B cell (primary cell): ENCODE data around the gene NOL11. TPM values are rescaled to one million over a fixed set of nuclear protein-coding genes. Genes with fewer than 3 reads are reported as not detected.

ENCODE experiments used
- ATAC-seq: fragments of 200-7000 bp; cut with Tn5 transposase; one replicate; pipeline ENCODE4 v1.10.0; 2021; ENCODE audit warnings: low read depth, mild to moderate bottlenecking, moderate number of reproducible peaks, moderate library complexity
- CTCF ChIA-PET: fragments of 350-600 bp; sonication (Branson Sonifier 250); formaldehyde crosslinking; loops from one replicate; lab custom pipeline; 2021; ENCODE audit warnings: antibody characterized with exemption, inconsistent platforms; lab: Charles Lee
- POLR2A ChIA-PET: fragments of 350-600 bp; sonication (Branson Sonifier 250); formaldehyde crosslinking; loops from one replicate; lab custom pipeline; 2021; ENCODE audit warnings: antibody characterized with exemption; lab: Charles Lee
- DNase-seq: peaks from one replicate; pipeline ENCODE4 v3.0.0; 2013
- H2AFZ ChIP-seq: 2 replicates; pipeline ENCODE4 v1.6.1; 2012; ENCODE audit warnings: mild to moderate bottlenecking, low read depth, low read length; ENCODE audit not compliant: insufficient read depth, poor library complexity, severe bottlenecking
- H3K27ac ChIP-seq, 2 donors: 1 replicate in 1 of 2; 2 replicates in 1 of 2; pipeline ENCODE4 v1.5.1; 2012 to 2013; ENCODE audit warnings: low read length in 2 of 2, mild to moderate bottlenecking in 2 of 2, moderate library complexity in 1 of 2
- H3K27me3 ChIP-seq, 4 experiments: fragments of 200-600 bp in 1 of 4; sonication (generic) in 1 of 4; replicated peaks in 1 of 4; 1 replicate in 2 of 4; 2 replicates in 2 of 4; pipeline versions ENCODE4 v1.6.1 to v1.7.0; 2013 to 2016; ENCODE audit warnings: low read length in 3 of 4, mild to moderate bottlenecking in 2 of 4, mixed read lengths in 1 of 4, moderate library complexity in 1 of 4; ENCODE audit not compliant: insufficient read depth in 4 of 4, control insufficient read depth in 3 of 4; ENCODE audit errors: control extremely low read depth in 1 of 4
- H3K36me3 ChIP-seq, 2 experiments: replicated peaks in 1 of 2; 1 replicate in 1 of 2; 2 replicates in 1 of 2; pipeline versions ENCODE4 v1.6.1 to v1.7.1; 2013; ENCODE audit warnings: low read length in 1 of 2; ENCODE audit not compliant: insufficient read depth in 2 of 2, control insufficient read depth in 1 of 2; ENCODE audit errors: control extremely low read depth in 1 of 2, extremely low read depth in 1 of 2
- H3K4me1 ChIP-seq, 2 donors: fragments of 200-600 bp in 1 of 2; sonication (generic) in 1 of 2; 1 replicate in 1 of 2; 2 replicates in 1 of 2; pipeline versions ENCODE4 v1.5.1 to v1.6.1; 2013 to 2017; ENCODE audit warnings: low read length in 2 of 2; ENCODE audit not compliant: control insufficient read depth in 2 of 2, insufficient read depth in 2 of 2
- H3K4me2 ChIP-seq: replicated peaks from 2 replicates; pipeline ENCODE3; 2012; ENCODE audit warnings: mild to moderate bottlenecking, low read depth, low read length; ENCODE audit not compliant: poor library complexity, severe bottlenecking
- H3K4me3 ChIP-seq, 5 experiments: fragments of 200-600 bp in 1 of 5; sonication (generic) in 1 of 5; 1 replicate in 3 of 5; 2 replicates in 2 of 5; pipeline versions ENCODE4 v1.5.1 to v1.7.0; 2011 to 2016; ENCODE audit warnings: low read length in 4 of 5, mild to moderate bottlenecking in 4 of 5, low read depth in 2 of 5, control low read depth in 1 of 5, moderate library complexity in 1 of 5; ENCODE audit not compliant: insufficient read depth in 1 of 5; ENCODE audit errors: control extremely low read depth in 1 of 5, extremely low read depth in 1 of 5
- H3K79me2 ChIP-seq: fragments of 200-600 bp; sonication (generic); one replicate; pipeline ENCODE4 v1.6.0; 2016; ENCODE audit warnings: low read length; ENCODE audit not compliant: control insufficient read depth, insufficient read depth
- H3K9ac ChIP-seq: fragments of 200-600 bp; sonication (generic); 2 replicates; pipeline ENCODE4 v1.6.1; 2017; ENCODE audit warnings: mild to moderate bottlenecking, low read length, moderate library complexity
- H3K9me3 ChIP-seq, 3 donors: one replicate each; pipeline versions ENCODE4 v1.6.1 to v1.7.1; 2013; ENCODE audit warnings: low read length in 2 of 3; ENCODE audit not compliant: control insufficient read depth in 2 of 3, insufficient read depth in 1 of 3; ENCODE audit errors: control extremely low read depth in 1 of 3
- H4K20me1 ChIP-seq: 2 replicates; pipeline ENCODE4 v1.6.0; 2012; ENCODE audit warnings: mild to moderate bottlenecking, low read length; ENCODE audit not compliant: insufficient read depth, control insufficient read depth, poor library complexity, severe bottlenecking
- H3K27ac Mint-ChIP-seq: one replicate; pipeline ENCODE4 v1.8.0; 2021; ENCODE audit warnings: mixed read lengths
- H3K27me3 Mint-ChIP-seq: one replicate; pipeline ENCODE4 v1.8.0; 2021; ENCODE audit warnings: mixed read lengths
- H3K4me1 Mint-ChIP-seq: one replicate; pipeline ENCODE4 v1.8.0; 2021; ENCODE audit warnings: mixed read lengths
- H3K4me3 Mint-ChIP-seq: one replicate; pipeline ENCODE4 v1.8.0; 2021; ENCODE audit warnings: mixed read lengths
- H3K9me3 Mint-ChIP-seq: one replicate; pipeline ENCODE4 v1.8.0; 2022; ENCODE audit warnings: mixed read lengths; ENCODE audit not compliant: insufficient read depth
- EZH2 ChIP-seq: IDR thresholded peaks from 2 replicates; pipeline ENCODE4 v1.6.1; 2012; ENCODE audit warnings: borderline replicate concordance, low read depth, mild to moderate bottlenecking, moderate library complexity, low read length; ENCODE audit not compliant: insufficient read depth, poor library complexity, severe bottlenecking
- WGBS: methylation state at CpG from one replicate; pipeline ENCODE4 v1.1.5; 2013; ENCODE audit warnings: missing lambda C conversion rate; ENCODE audit not compliant: insufficient coverage; 5-methylcytosine and 5-hydroxymethylcytosine counted together
- intact Hi-C: fragments of 100-400 bp; cut with micrococcal nuclease; formaldehyde crosslinking; loops from one replicate; pipeline ENCODE4 v1.10.0; 2022
- polyA plus RNA-seq: library from polyadenylated mRNA; depleted of rRNA; stranded (reverse); fragments of >200 nt; gene quantifications from 2 replicates; pipeline ENCODE4 v1.2.3, GENCODE V29; 2012
- total RNA-seq, 2 donors: library from RNA; stranded (reverse); fragments of 120-200 nt in 1 of 2; gene quantifications; 1 replicate in 1 of 2; 2 replicates in 1 of 2; pipeline versions ENCODE4 v1.2.3 to v1.2.4, GENCODE V29; 2013 to 2022
- TF ChIP-seq, protein P1 (sequence below): fragments of 200-600 bp; IDR thresholded peaks from one replicate; pipeline ENCODE4 v1.8.0; 2022; ENCODE audit warnings: antibody characterized with exemption, mild to moderate bottlenecking

Gene NOL11
- total and polyA plus RNA-seq, 2 donors (not counting 1 experiment from before 2014, with no cell fraction given), result 20.3 to 59.1 TPM

DNA sequence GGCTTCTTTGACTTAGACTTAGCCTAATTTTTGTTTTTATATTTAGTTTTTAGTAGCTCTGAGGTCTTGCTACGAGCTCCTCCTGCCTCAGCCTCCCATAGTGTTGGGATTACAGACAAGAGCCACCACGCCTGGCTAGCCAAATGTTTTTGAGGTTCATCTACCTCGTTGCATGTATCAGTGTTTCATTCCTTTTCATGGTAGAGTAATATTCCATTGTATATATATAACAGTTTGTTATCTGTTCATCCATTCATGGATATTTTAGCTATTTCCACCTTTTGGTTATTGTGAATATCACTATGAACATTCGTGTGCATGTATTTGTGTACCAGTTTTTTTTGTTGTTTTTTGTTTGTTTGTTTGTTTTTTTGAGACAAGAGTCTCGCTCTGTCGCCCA lies 12.2 kb downstream of the NOL11 start:
- no peak for ATAC-seq
- Histone ChIP-seq H4K20me1 (peaks cover 29% of the 10 kb centered on the region), H3K79me2 (peaks cover 52% of the 10 kb centered on the region), H3K4me2 (no peak overlapping the region), H3K9ac (no peak overlapping the region), H3K4me1 (no peaks in the 10 kb centered on the region), H3K36me3 (peaks cover 23 to 77% of the 10 kb centered on the region in 2 experiments), H3K27ac (no peak overlapping the region), H3K9me3 (peaks cover 0 to 4% (median 3%) of the 10 kb centered on the region in 3 donors), H3K4me3 (no peak overlapping the region), H3K27me3 (no peaks in the 10 kb centered on the region), H2AFZ (no peak overlapping the region)
- no peak for DNase-seq
- TF ChIP-seq, protein P1, sequence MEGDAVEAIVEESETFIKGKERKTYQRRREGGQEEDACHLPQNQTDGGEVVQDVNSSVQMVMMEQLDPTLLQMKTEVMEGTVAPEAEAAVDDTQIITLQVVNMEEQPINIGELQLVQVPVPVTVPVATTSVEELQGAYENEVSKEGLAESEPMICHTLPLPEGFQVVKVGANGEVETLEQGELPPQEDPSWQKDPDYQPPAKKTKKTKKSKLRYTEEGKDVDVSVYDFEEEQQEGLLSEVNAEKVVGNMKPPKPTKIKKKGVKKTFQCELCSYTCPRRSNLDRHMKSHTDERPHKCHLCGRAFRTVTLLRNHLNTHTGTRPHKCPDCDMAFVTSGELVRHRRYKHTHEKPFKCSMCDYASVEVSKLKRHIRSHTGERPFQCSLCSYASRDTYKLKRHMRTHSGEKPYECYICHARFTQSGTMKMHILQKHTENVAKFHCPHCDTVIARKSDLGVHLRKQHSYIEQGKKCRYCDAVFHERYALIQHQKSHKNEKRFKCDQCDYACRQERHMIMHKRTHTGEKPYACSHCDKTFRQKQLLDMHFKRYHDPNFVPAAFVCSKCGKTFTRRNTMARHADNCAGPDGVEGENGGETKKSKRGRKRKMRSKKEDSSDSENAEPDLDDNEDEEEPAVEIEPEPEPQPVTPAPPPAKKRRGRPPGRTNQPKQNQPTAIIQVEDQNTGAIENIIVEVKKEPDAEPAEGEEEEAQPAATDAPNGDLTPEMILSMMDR, result no peak
- no peak for TF ChIP-seq EZH2
- no peaks in the 10 kb centered on the region for H3K27me3 Mint-ChIP-seq
- H3K9me3 Mint-ChIP-seq, result peaks cover 4% of the 10 kb centered on the region
- intact Hi-C loops, result no loop called here
- ChIA-PET CTCF (interaction anchor here (0.6 kb wide), 1 partner anchor 754 kb away, joined by 4 read pairs; no protein-coding TSS in a partner anchor), POLR2A (no interaction called here)
- peaks cover 7% of the 10 kb centered on the region for H3K4me1 Mint-ChIP-seq
- H3K27ac Mint-ChIP-seq, result no peak overlapping the region
- H3K4me3 Mint-ChIP-seq, result no peak overlapping the region
- 100% methylated on average over 4 of the region's 6 CpGs for WGBS

- peaks cover 0 to 4% (median 3%) of the 10 kb centered on the region in 3 donors for H3K9me3 ChIP-seq
- no peak overlapping the region for H3K4me2 ChIP-seq
- WGBS, result 100% methylated on average over 2 of the region's 7 CpGs
- peaks cover 44% of the 10 kb centered on the region for H3K79me2 ChIP-seq
- Mint-ChIP-seq H3K4me3 (no peak overlapping the region), H3K9me3 (peaks cover 4% of the 10 kb centered on the region), H3K27me3 (no peaks in the 10 kb centered on the region), H3K27ac (no peak overlapping the region), H3K4me1 (peaks cover 7% of the 10 kb centered on the region)
- ATAC-seq, result no peak
- DNase-seq, result no peak
- CTCF ChIA-PET, result no interaction called here
- H4K20me1 ChIP-seq, result peaks cover 29% of the 10 kb centered on the region
- H3K27ac ChIP-seq, result no peak overlapping the region
- no peak overlapping the region for H3K9ac ChIP-seq
- peaks cover 21 to 74% of the 10 kb centered on the region in 2 experiments for H3K36me3 ChIP-seq
- H3K27me3 ChIP-seq, result no peaks in the 10 kb centered on the region
- POLR2A ChIA-PET, result no interaction called here
- H3K4me1 ChIP-seq, result no peaks in the 10 kb centered on the region
- intact Hi-C loops, result no loop called here
- TF ChIP-seq, protein P1, result no peak
- no peak for TF ChIP-seq EZH2
- no peak overlapping the region for H3K4me3 ChIP-seq
- no peak overlapping the region for H2AFZ ChIP-seq
Measured at GRCh38 chr17:67730731-67731130, 13.0 kb downstream of the NOL11 start.
